Measurements from ENCODE around the gene INPP5D. TPM values are rescaled to one million over a fixed set of nuclear protein-coding genes. Genes with fewer than 3 reads are reported as not detected.
"Not testable (repeated sequence)": the region's sequence is repeated elsewhere in the genome, so short reads cannot be mapped to it uniquely, and the experiment has no call there.

INPP5D gene
- total RNA-seq, 1 experiment from 2014 or later: 17.2 TPM

GRCh38 chr2:233064530-233065199, 4.5 kb downstream of the INPP5D start (continued):
- TF ChIP-seq FOXP4 (CRISPR knock-in tag; IDR thresholded peaks at IDR 0.05): no peak

DNA sequence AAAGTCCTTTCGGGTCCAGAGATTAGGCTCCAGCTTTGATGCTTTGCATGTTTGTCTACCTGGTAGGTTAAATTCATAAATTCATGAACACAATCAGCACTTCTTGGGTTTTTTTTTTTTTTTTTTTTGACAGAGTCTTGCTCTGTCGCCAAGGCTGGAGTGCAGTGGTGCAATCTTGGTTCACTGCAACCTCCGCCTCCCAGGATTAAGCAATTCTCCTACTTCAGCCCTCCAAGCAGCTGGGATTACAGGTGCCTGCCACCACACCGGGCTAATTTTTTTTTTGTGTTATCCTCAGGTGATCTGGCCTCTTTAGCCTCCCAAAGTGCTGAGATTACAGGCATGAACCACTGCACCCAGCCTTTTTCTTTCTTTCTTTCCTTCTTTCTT, 5.1 kb downstream of the INPP5D start:
- H3K27ac Mint-ChIP-seq; POLR2A ChIA-PET; H3K36me3 Mint-ChIP-seq; ATAC-seq; DNase-seq (ENCODE audit: low spot score); H3K9me3 Mint-ChIP-seq; H3K4me3 Mint-ChIP-seq; H3K27me3 Mint-ChIP-seq (ENCODE audit: low read depth): not testable (repeated sequence)
- peaks cover 16% of the 10 kb centered on the region for H3K4me1 Mint-ChIP-seq
- CTCF ChIA-PET: interaction anchor here (0.8 to 0.9 kb wide), 2 partner anchors 64 to 178 kb away, joined by 3 to 4 read pairs; no protein-coding TSS in a partner anchor

DNA sequence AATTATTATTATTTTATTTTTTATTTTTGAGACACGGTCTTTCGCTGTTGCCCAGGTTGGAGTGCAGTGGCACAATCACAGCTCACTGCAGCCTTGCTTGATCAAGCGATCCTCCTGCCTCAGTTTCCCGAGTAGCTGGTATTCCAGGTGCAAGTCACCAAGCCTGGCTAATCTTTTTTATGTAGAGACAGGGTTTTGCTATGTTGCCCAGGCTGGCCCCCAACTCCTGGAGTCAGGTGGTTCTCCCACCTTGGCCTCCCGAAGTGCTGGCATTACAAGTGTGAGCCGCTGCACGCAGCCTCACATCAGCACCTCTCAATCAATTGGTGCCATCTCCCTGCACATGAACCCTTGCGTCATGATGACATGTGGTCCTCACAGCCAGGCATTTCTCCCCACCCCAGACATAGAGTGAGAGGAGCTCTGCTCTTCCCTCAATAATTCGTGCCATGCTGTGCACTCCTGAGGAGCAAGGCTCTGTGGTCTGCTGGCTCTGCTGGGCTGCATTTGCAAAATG, 5.9 kb downstream of the INPP5D start:
- ChIA-PET POLR2A (no interaction called here), CTCF (no interaction called here)
- no peaks in the 10 kb centered on the region for H3K9me3 Mint-ChIP-seq
- H3K4me3 Mint-ChIP-seq: no peak overlapping the region
- TF ChIP-seq NR2C2 (CRISPR knock-in tag; IDR thresholded peaks at IDR 0.05) (no peak), ZNF423 (CRISPR knock-in tag; IDR thresholded peaks at IDR 0.05) (no peak), CREM (CRISPR knock-in tag; IDR thresholded peaks at IDR 0.05) (no peak), PRDM15 (CRISPR knock-in tag; IDR thresholded peaks at IDR 0.05) (no peak), ZNF263 (CRISPR knock-in tag; IDR thresholded peaks at IDR 0.05; ENCODE audit: low read depth) (no peak), CDX4 (CRISPR knock-in tag; IDR thresholded peaks at IDR 0.05; ENCODE audit: borderline replicate concordance) (no peak), OVOL2 (CRISPR knock-in tag; IDR thresholded peaks at IDR 0.05; ENCODE audit: borderline replicate concordance) (no peak), AR (CRISPR knock-in tag; IDR thresholded peaks at IDR 0.05) (no peak), ETV6 (CRISPR knock-in tag; IDR thresholded peaks at IDR 0.05) (no peak), SOX15 (CRISPR knock-in tag; IDR thresholded peaks at IDR 0.05) (no peak), ZNF219 (CRISPR knock-in tag; IDR thresholded peaks at IDR 0.05; ENCODE audit: borderline replicate concordance) (no peak), SP1 (CRISPR knock-in tag; conservative IDR thresholded peaks at IDR 0.05) (no peak), FOXK1 (CRISPR knock-in tag; IDR thresholded peaks at IDR 0.05) (no peak), GTF2I (CRISPR knock-in tag; conservative IDR thresholded peaks at IDR 0.05) (no peak), SMAD3 (CRISPR knock-in tag; IDR thresholded peaks at IDR 0.05; ENCODE audit: borderline replicate concordance) (no peak)
- TF ChIP-seq, protein P1, sequence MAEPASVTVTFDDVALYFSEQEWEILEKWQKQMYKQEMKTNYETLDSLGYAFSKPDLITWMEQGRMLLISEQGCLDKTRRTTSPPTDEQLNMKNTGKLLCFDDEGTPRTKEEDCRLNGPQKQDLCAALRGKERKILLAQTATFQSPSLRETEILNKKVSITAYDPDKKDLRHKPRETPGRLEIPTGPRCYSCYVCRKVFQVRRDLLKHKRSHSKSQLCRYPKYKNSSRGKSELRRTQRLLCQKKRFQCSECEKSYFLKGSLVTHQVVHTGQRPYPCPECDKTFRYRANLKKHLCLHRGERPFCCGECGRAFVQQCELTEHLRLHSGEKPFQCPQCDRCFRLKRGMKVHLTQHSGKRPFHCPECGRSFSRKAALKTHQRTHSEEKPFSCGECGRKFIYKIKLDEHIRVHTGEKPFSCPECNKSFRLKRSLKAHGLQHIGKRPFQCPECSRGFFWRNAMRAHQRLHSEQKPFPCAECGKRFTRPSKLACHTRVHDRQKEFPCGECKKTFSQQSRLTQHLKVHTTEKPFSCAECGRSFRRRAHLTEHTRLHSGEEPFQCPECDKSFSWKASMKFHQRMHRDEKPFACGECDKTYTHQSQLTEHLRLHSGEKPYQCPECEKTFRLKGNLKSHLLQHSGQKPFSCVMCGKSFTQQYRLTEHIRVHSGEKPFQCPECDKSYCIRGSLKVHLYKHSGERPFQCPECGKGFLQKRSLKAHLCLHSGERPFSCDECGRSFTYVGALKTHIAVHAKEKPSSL (CRISPR knock-in tag; conservative IDR thresholded peaks at IDR 0.05): no peak
- H3K36me3 Mint-ChIP-seq: no peaks in the 10 kb centered on the region
- no peak overlapping the region for H3K27ac Mint-ChIP-seq
- H3K27me3 Mint-ChIP-seq (ENCODE audit: low read depth): no peaks in the 10 kb centered on the region
- peaks cover 13% of the 10 kb centered on the region for H3K4me1 Mint-ChIP-seq
- ATAC-seq (no peak), DNase-seq (ENCODE audit: low spot score) (no peak)

Data from WTC11 (cell line).